GM21390 (cell line): Measurements from ENCODE around the gene FMR1.

ENCODE experiments used
- ATAC-seq: cut with Tn5 transposase; IDR thresholded peaks from one replicate; pipeline ENCODE4 v1.9.1; 2021; ENCODE audit not compliant: unreplicated experiment

Gene FMR1

GRCh38 chrX:147914591-147914990, 2.9 kb downstream of the FMR1 start:
- no peak for ATAC-seq

- ATAC-seq: no peak
Measured at GRCh38 chrX:147916375-147916968, 4.8 kb downstream of the FMR1 start.

GRCh38 chrX:147917700-147918695, 6.3 kb downstream of the FMR1 start:
- peak; percentile 88 for ATAC-seq

- no peak for ATAC-seq
Measured at GRCh38 chrX:147920161-147920666, 8.5 kb downstream of the FMR1 start.

GRCh38 chrX:147923605-147924004, 11.9 kb downstream of the FMR1 start:
- ATAC-seq: no peak

GRCh38 chrX:147927256-147927655, 15.5 kb downstream of the FMR1 start:
- ATAC-seq: no peak

GRCh38 chrX:147933815-147934214, 22.1 kb downstream of the FMR1 start:
- no peak for ATAC-seq

- ATAC-seq: no peak
Measured at GRCh38 chrX:147935156-147935758, 23.5 kb downstream of the FMR1 start.

- no peak for ATAC-seq
Measured at GRCh38 chrX:147945286-147945685, 33.6 kb downstream of the FMR1 start.

- no peak for ATAC-seq
Measured at GRCh38 chrX:147948531-147948930, 36.8 kb downstream of the FMR1 start.

GRCh38 chrX:147950352-147950751, 38.6 kb downstream of the FMR1 start:
- ATAC-seq: no peak

- no peak for ATAC-seq
Measured at GRCh38 chrX:147953976-147954375, 42.3 kb downstream of the FMR1 start.

GRCh38 chrX:147957291-147957690, 45.6 kb downstream of the FMR1 start:
- no peak for ATAC-seq

- ATAC-seq: no peak
Measured at GRCh38 chrX:147958291-147958690, 46.6 kb downstream of the FMR1 start.

- ATAC-seq: no peak
Measured at GRCh38 chrX:147960722-147961121, 49.0 kb downstream of the FMR1 start.

GRCh38 chrX:147962476-147962875, 50.8 kb downstream of the FMR1 start:
- ATAC-seq: no peak

- ATAC-seq: no peak
Measured at GRCh38 chrX:147978931-147979330, 67.2 kb downstream of the FMR1 start.

- ATAC-seq: no peak
Measured at GRCh38 chrX:147981038-147981752, 69.5 kb downstream of the FMR1 start, which contains the start of gene FMR1NB. Gene FMR1NB (plus strand): TSS chrX:147981337. CDS start chrX:147981403, 66 bp downstream.
